GM12878 (cell line): Measurements from ENCODE around the gene DOCK1.

Source experiments
- CBX3 ChIP-seq: fragments of 200-600 bp; sonication (generic); IDR thresholded peaks from 2 replicates; pipeline ENCODE4 v1.6.1; 2016; ENCODE audit warnings: low read depth, borderline replicate concordance
- CEBPB ChIP-seq, 2 experiments: fragments of 150-350 bp in 1 of 2; IDR thresholded peaks; 2 replicates each; pipeline ENCODE4 v1.6.1; 2012 to 2014; ENCODE audit warnings: low read depth in 2 of 2, low read length in 2 of 2, borderline replicate concordance in 1 of 2, inconsistent platforms in 1 of 2
- CHD1 ChIP-seq: IDR thresholded peaks from 2 replicates; pipeline ENCODE4 v1.6.1; 2012; ENCODE audit warnings: low read depth, low read length, improper control_type of control experiment
- CTCF ChIP-seq, 3 experiments: IDR thresholded peaks in 2 of 3; conservative IDR thresholded peaks in 1 of 3; 2 replicates each; pipeline ENCODE4 v1.5.1; 2011; ENCODE audit warnings: low read depth in 3 of 3, low read length in 3 of 3, mild to moderate bottlenecking in 3 of 3, control low read depth in 2 of 3, moderate library complexity in 2 of 3, inconsistent platforms in 1 of 3, mixed read lengths in 1 of 3; ENCODE audit not compliant: control insufficient read depth in 2 of 3, insufficient read depth in 1 of 3; ENCODE audit errors: extremely low read depth in 1 of 3
- EP300 ChIP-seq, 2 experiments: fragments of 150-350 bp in 1 of 2; IDR thresholded peaks; 2 replicates each; pipeline ENCODE4 v1.6.1; 2011 to 2012; ENCODE audit warnings: low read depth in 2 of 2, low read length in 2 of 2, borderline replicate concordance in 1 of 2, improper control_type of control experiment in 1 of 2, inconsistent platforms in 1 of 2; ENCODE audit not compliant: control insufficient read depth in 1 of 2
- HDAC6 ChIP-seq: fragments of 200-600 bp; sonication (generic); IDR thresholded peaks from one replicate; pipeline ENCODE4 v1.8.0; 2017; ENCODE audit warnings: antibody characterized with exemption; ENCODE audit not compliant: unreplicated experiment
- NR2C1 ChIP-seq: fragments of 450-650 bp; IDR thresholded peaks from 2 replicates; pipeline ENCODE4 v1.6.1; 2017; ENCODE audit warnings: antibody characterized with exemption, mild to moderate bottlenecking, moderate library complexity
- PAX8 ChIP-seq: fragments of 450-650 bp; IDR thresholded peaks from 2 replicates; pipeline ENCODE4 v1.6.1; 2017; ENCODE audit warnings: mild to moderate bottlenecking, moderate library complexity
- SKIL ChIP-seq: fragments of 450-650 bp; IDR thresholded peaks from 2 replicates; pipeline ENCODE4 v1.6.1; 2017; ENCODE audit warnings: mild to moderate bottlenecking, low read depth, inconsistent platforms; ENCODE audit not compliant: poor library complexity, severe bottlenecking
- SUZ12 ChIP-seq: fragments of 200-600 bp; sonication (generic); IDR thresholded peaks from one replicate; pipeline ENCODE4 v1.6.1; 2018; ENCODE audit warnings: antibody characterized with exemption, mild to moderate bottlenecking; ENCODE audit not compliant: unreplicated experiment
- YY1 ChIP-seq: IDR thresholded peaks from 2 replicates; pipeline ENCODE4 v1.6.1; 2011; ENCODE audit warnings: low read depth, mild to moderate bottlenecking, low read length

GRCh38 chr10:127332631-127333030 is 427.4 kb downstream of the DOCK1 start:
- no peak for TF ChIP-seq CHD1
- TF ChIP-seq NR2C1, result no peak
- no peak for TF ChIP-seq EP300 (IDR thresholded peaks at IDR 0.05; ENCODE audit: borderline replicate concordance in 1 of 2, control insufficient read depth in 1 of 2, low read depth in 2 of 2, low read length in 2 of 2)
- no peak for TF ChIP-seq YY1
- TF ChIP-seq HDAC6, result no peak
- TF ChIP-seq CTCF (IDR thresholded peaks at IDR 0.05 in 2 of 3, conservative IDR thresholded peaks at IDR 0.05 in 1 of 3; ENCODE audit: control insufficient read depth in 2 of 3, extremely low read depth in 1 of 3, insufficient read depth in 1 of 3, low read depth in 3 of 3, low read length in 3 of 3), result no peak
- no peak for TF ChIP-seq PAX8
- no peak for TF ChIP-seq SUZ12
- no peak for TF ChIP-seq CBX3
- TF ChIP-seq SKIL, result no peak
- no peak for TF ChIP-seq CEBPB (IDR thresholded peaks at IDR 0.05; ENCODE audit: borderline replicate concordance in 1 of 2, low read depth in 2 of 2, low read length in 2 of 2)
